HG03064 (cell line): ENCODE measurements around the gene PDE4D.
"Not testable (repeated sequence)": the region's sequence is repeated elsewhere in the genome, so short reads cannot be mapped to it uniquely, and the experiment has no call there.

Experiments used
- ATAC-seq: cut with Tn5 transposase; IDR thresholded peaks from one replicate; pipeline ENCODE4 v1.9.1; 2021; ENCODE audit warnings: low read depth; ENCODE audit not compliant: unreplicated experiment

PDE4D gene

GRCh38 chr5:59394956-59395355, 498.6 kb downstream of the PDE4D start:
- not testable (repeated sequence) for ATAC-seq

GRCh38 chr5:59393585-59394420, 499.7 kb downstream of the PDE4D start:
- ATAC-seq: no peak

- no peak for ATAC-seq
Measured at GRCh38 chr5:59391576-59391975, 501.9 kb downstream of the PDE4D start.

GRCh38 chr5:59390989-59391388, 502.5 kb downstream of the PDE4D start:
- no peak for ATAC-seq

- no peak for ATAC-seq
Measured at GRCh38 chr5:59390074-59390659, 503.4 kb downstream of the PDE4D start.

GRCh38 chr5:59387127-59387526, 506.4 kb downstream of the PDE4D start:
- ATAC-seq: no peak

GRCh38 chr5:59385700-59386099, 507.8 kb downstream of the PDE4D start:
- no peak for ATAC-seq

- ATAC-seq: peak; percentile 68
Measured at GRCh38 chr5:59380350-59380951, 513.1 kb downstream of the PDE4D start.

- not testable (repeated sequence) for ATAC-seq
Measured at GRCh38 chr5:59374036-59374435, 519.5 kb downstream of the PDE4D start.

GRCh38 chr5:59371525-59372127, 521.9 kb downstream of the PDE4D start:
- no peak for ATAC-seq

- no peak for ATAC-seq
Measured at GRCh38 chr5:59368951-59369350, 524.6 kb downstream of the PDE4D start.

GRCh38 chr5:59367791-59368394, 525.6 kb downstream of the PDE4D start:
- ATAC-seq: no peak

GRCh38 chr5:59366784-59367183, 526.7 kb downstream of the PDE4D start:
- ATAC-seq: no peak

GRCh38 chr5:59362438-59362837, 531.1 kb downstream of the PDE4D start:
- no peak for ATAC-seq

- no peak for ATAC-seq
Measured at GRCh38 chr5:59361454-59361853, 532.1 kb downstream of the PDE4D start.

GRCh38 chr5:59360130-59360555, 533.4 kb downstream of the PDE4D start:
- no peak for ATAC-seq

- no peak for ATAC-seq
Measured at GRCh38 chr5:59358005-59358861, 535.3 kb downstream of the PDE4D start.

GRCh38 chr5:59357381-59357977, 536.0 kb downstream of the PDE4D start:
- no peak for ATAC-seq

- ATAC-seq: no peak
Measured at GRCh38 chr5:59356813-59357380, 536.6 kb downstream of the PDE4D start.
